Caco-2 (cell line): ENCODE data around the gene TNRC6C. TPM values are rescaled to one million over a fixed set of nuclear protein-coding genes. Genes with fewer than 3 reads are reported as not detected.
"Not testable (repeated sequence)": the region's sequence is repeated elsewhere in the genome, so short reads cannot be mapped to it uniquely, and the experiment has no call there.

Experiments
- BruUV-seq: library from RNA; stranded (reverse); fragments of 400-500 nt; replicated peaks from 2 replicates; lab custom pipeline; 2021; lab: Mats Ljungman, UMichigan
- CTCF ChIA-PET: fragments of 300-600 bp; sonication (Branson Sonifier 250); formaldehyde crosslinking; loops from one replicate; lab custom pipeline; 2022; ENCODE audit warnings: antibody characterized with exemption; lab: Charles Lee
- POLR2A ChIA-PET: fragments of 300-600 bp; sonication (Branson Sonifier 250); formaldehyde crosslinking; loops from one replicate; lab custom pipeline; 2022; ENCODE audit warnings: antibody characterized with exemption; lab: Charles Lee
- DNase-seq, 2 experiments: peaks; one replicate each; pipeline versions ENCODE4 v3.0.0 to v3.0.0-alpha.2; 2020 to 2022
- H3K27me3 ChIP-seq: replicated peaks from 2 replicates; pipeline ENCODE4 v1.6.0; 2011; ENCODE audit warnings: low read length; ENCODE audit not compliant: control insufficient read depth, insufficient read depth
- H3K36me3 ChIP-seq: 2 replicates; pipeline ENCODE4 v1.5.1; 2011; ENCODE audit warnings: low read length; ENCODE audit not compliant: control insufficient read depth, insufficient read depth
- H3K4me1 ChIP-seq: fragments of 250-450 bp; sonication (Bioruptor Pico); 2 replicates; pipeline ENCODE4 v1.5.1; 2020; ENCODE audit warnings: mild to moderate bottlenecking
- H3K4me3 ChIP-seq: 2 replicates; pipeline ENCODE4 v1.5.1; 2011; ENCODE audit warnings: low read depth, mild to moderate bottlenecking, control low read depth, low read length
- H3K9me3 ChIP-seq: fragments of 250-450 bp; sonication (Bioruptor Pico); 2 replicates; pipeline ENCODE4 v1.5.1; 2020; ENCODE audit warnings: mild to moderate bottlenecking, moderate library complexity
- H3K27ac Mint-ChIP-seq: one replicate; pipeline ENCODE4 v1.8.0; 2022; ENCODE audit warnings: mixed read lengths; ENCODE audit not compliant: unreplicated experiment
- H3K27me3 Mint-ChIP-seq: one replicate; pipeline ENCODE4 v1.8.0; 2022; ENCODE audit warnings: mixed read lengths; ENCODE audit not compliant: insufficient read depth, unreplicated experiment
- H3K36me3 Mint-ChIP-seq: one replicate; pipeline ENCODE4 v1.8.0; 2022; ENCODE audit warnings: mild to moderate bottlenecking, mixed read lengths; ENCODE audit not compliant: insufficient read depth, unreplicated experiment
- H3K4me1 Mint-ChIP-seq: one replicate; pipeline ENCODE4 v1.8.0; 2022; ENCODE audit warnings: low read depth, mixed read lengths; ENCODE audit not compliant: unreplicated experiment
- H3K4me3 Mint-ChIP-seq: one replicate; pipeline ENCODE4 v1.8.0; 2022; ENCODE audit warnings: mild to moderate bottlenecking, moderate library complexity, mixed read lengths; ENCODE audit not compliant: unreplicated experiment
- H3K9me3 Mint-ChIP-seq: one replicate; pipeline ENCODE4 v1.8.0; 2022; ENCODE audit warnings: mixed read lengths; ENCODE audit not compliant: unreplicated experiment
- CTCF ChIP-seq, 2 experiments: fragments of 200-600 bp in 1 of 2; IDR thresholded peaks; 1 replicate in 1 of 2; 2 replicates in 1 of 2; pipeline versions ENCODE4 v1.5.1 to v1.8.0; 2011 to 2022; ENCODE audit warnings: antibody characterized with exemption in 1 of 2, control low read depth in 1 of 2, inconsistent platforms in 1 of 2, low read depth in 1 of 2, low read length in 1 of 2, mild to moderate bottlenecking in 1 of 2, moderate library complexity in 1 of 2; ENCODE audit not compliant: insufficient read depth in 1 of 2, severe bottlenecking in 1 of 2, unreplicated experiment in 1 of 2
- intact Hi-C: fragments of 100-400 bp; cut with micrococcal nuclease; formaldehyde crosslinking; loops from one replicate; pipeline ENCODE4 v1.10.0; 2022; ENCODE audit not compliant: unreplicated experiment
- total RNA-seq: library from RNA; stranded (reverse); gene quantifications from 2 replicates; pipeline ENCODE4 v1.2.3, GENCODE V29; 2022

The TNRC6C gene
- total RNA-seq, 1 experiment from 2014 or later = 17.9 TPM

GRCh38 chr17:77990301-77990700, 31.8 kb downstream of the TNRC6C start:
- Mint-ChIP-seq H3K4me3 (no peak overlapping the region), H3K36me3 (no peaks in the 10 kb centered on the region), H3K27ac (no peak overlapping the region), H3K27me3 (no peaks in the 10 kb centered on the region), H3K9me3 (no peaks in the 10 kb centered on the region), H3K4me1 (no peaks in the 10 kb centered on the region)
- DNase-seq = no peak
- H3K4me1 ChIP-seq = no peaks in the 10 kb centered on the region
- CTCF ChIA-PET = no interaction called here
- no peaks in the 10 kb centered on the region for H3K27me3 ChIP-seq
- H3K9me3 ChIP-seq = no peaks in the 10 kb centered on the region
- no peak for TF ChIP-seq CTCF (IDR thresholded peaks at IDR 0.05; ENCODE audit: insufficient read depth in 1 of 2, low read depth in 1 of 2, low read length in 1 of 2, severe bottlenecking in 1 of 2, unreplicated experiment in 1 of 2)
- BruUV-seq = no TSS peak
- POLR2A ChIA-PET = interaction anchor here (1.2 kb wide), 1 partner anchor 32 kb away, joined by 4 read pairs; the partner anchor contains the start of gene TNRC6C
- H3K4me3 ChIP-seq = no peak overlapping the region
- intact Hi-C loops = no loop called here
- H3K36me3 ChIP-seq = no peaks in the 10 kb centered on the region

DNA sequence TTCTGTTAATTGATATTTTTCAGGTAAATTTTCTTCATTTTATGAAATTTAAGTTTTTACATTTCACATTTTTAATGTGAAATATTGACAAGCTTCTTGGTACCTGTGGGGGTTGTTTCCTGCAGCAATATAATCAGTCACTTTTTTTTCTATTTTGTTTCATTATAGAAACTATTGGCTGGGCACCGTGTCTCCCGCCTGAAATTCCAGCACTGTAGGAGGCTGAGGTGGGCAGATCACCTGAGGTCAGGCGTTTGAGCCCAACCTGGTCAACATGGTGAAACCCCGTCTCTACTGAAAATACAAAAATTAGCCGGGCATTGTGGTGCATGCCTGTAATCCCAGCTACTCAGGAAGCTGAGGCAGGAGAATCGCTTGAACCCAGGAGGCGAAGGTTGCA, 35.2 kb downstream of the TNRC6C start:
- H3K4me1 ChIP-seq, H3K27ac Mint-ChIP-seq, H3K9me3 Mint-ChIP-seq, CTCF ChIA-PET, H3K27me3 ChIP-seq, H3K27me3 Mint-ChIP-seq, POLR2A ChIA-PET, H3K4me3 ChIP-seq, DNase-seq, H3K36me3 ChIP-seq, H3K4me3 Mint-ChIP-seq, H3K9me3 ChIP-seq, H3K36me3 Mint-ChIP-seq, H3K4me1 Mint-ChIP-seq, intact Hi-C loops, BruUV-seq: not testable (repeated sequence)

GRCh38 chr17:77995146-77995852, 36.8 kb downstream of the TNRC6C start:
- H3K9me3 Mint-ChIP-seq = no peaks in the 10 kb centered on the region
- H3K4me1 ChIP-seq = no peaks in the 10 kb centered on the region
- H3K4me3 ChIP-seq = no peak overlapping the region
- H3K27me3 ChIP-seq = no peaks in the 10 kb centered on the region
- H3K27me3 Mint-ChIP-seq = no peaks in the 10 kb centered on the region
- BruUV-seq = no TSS peak
- H3K27ac Mint-ChIP-seq = no peak overlapping the region
- no peaks in the 10 kb centered on the region for H3K9me3 ChIP-seq
- intact Hi-C loops = no loop called here
- ChIA-PET CTCF (no interaction called here), POLR2A (interaction anchor here (1.0 kb wide), 1 partner anchor 37 kb away, joined by 4 read pairs; the partner anchor contains the start of gene TNRC6C)
- TF ChIP-seq CTCF (IDR thresholded peaks at IDR 0.05; ENCODE audit: insufficient read depth in 1 of 2, low read depth in 1 of 2, low read length in 1 of 2, severe bottlenecking in 1 of 2, unreplicated experiment in 1 of 2) = no peak
- H3K4me1 Mint-ChIP-seq = no peaks in the 10 kb centered on the region
- H3K4me3 Mint-ChIP-seq = no peak overlapping the region
- no peaks in the 10 kb centered on the region for H3K36me3 Mint-ChIP-seq
- DNase-seq = no peak
- H3K36me3 ChIP-seq = no peaks in the 10 kb centered on the region
